ENCODE data around the gene TRAM2. TPM values are rescaled to one million over a fixed set of nuclear protein-coding genes. Genes with fewer than 3 reads are reported as not detected.

Gene TRAM2
- total and polyA plus RNA-seq, 2 donors from 2014 or later, result 4.5 to 20.7 TPM

DNA sequence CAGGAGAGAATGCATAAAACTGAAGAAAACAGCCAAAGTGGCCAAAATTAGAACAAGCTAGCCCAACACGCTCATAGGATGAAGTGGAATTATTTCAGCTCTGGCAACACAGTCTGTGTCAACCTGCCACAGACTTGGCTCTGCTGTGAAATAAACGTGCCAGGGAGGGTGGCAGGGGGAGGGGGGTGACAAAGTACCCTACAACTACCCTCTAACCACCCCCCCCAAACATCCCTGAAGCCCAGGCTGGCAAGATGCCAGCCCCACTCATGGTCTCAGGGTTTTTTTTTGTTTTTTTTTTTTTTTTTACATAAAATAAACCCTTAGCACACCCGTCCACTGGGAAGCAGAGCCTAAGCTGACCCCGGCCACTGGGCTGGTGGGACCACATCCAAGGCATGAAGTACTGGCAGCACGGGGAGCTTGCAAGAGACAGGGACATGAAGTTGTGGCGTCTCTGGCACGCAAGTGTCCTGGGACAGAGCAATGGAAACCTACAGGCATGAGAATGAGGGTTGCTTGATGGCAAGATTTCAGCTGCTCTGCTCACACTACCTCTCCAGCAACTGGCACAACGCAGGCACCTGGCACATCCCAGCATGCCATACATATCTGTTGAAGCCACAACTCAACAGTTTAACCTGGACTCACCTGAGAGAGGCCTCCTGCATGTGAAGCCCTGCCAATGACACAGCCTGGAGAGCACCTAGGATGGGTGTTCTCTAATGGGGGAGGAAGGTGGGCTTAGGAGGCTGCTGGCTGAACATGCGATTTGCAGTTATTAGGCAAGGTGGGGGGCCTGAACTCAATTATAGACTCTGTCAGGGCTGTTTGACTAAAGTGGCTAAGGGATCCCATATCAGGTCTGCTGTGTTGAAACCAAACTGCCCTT is 76.4 kb downstream of the TRAM2 start:
- H3K9ac ChIP-seq (ENCODE audit: low read length in 3 of 3), result no peak overlapping the region
- H3K9me3 ChIP-seq (ENCODE audit: control insufficient read depth in 2 of 3, insufficient read depth in 1 of 3, low read length in 3 of 3), result no peaks in the 10 kb centered on the region
- H3K27ac ChIP-seq (ENCODE audit: low read depth in 2 of 2, low read length in 2 of 2), result no peak overlapping the region
- no peaks in the 10 kb centered on the region for H3K27me3 ChIP-seq (ENCODE audit: control insufficient read depth, insufficient read depth, low read length)
- no peak overlapping the region for H3K4me3 ChIP-seq (ENCODE audit: low read length in 3 of 3)
- intact Hi-C loops (cut with DNase I), result no loop called here
- H3K36me3 ChIP-seq (ENCODE audit: control insufficient read depth in 2 of 3, insufficient read depth in 3 of 3, low read length in 3 of 3), result no peaks in the 10 kb centered on the region
- DNase-seq (peak in 1 of 5 donors; percentile 69), FAIRE-seq (no peak)
- H3K4me1 ChIP-seq (ENCODE audit: control insufficient read depth in 2 of 3, insufficient read depth in 2 of 3, low read depth in 1 of 3, low read length in 3 of 3), result peaks cover 0 to 14% (median 8%) of the 10 kb centered on the region in 3 donors
- TF ChIP-seq, protein P1, sequence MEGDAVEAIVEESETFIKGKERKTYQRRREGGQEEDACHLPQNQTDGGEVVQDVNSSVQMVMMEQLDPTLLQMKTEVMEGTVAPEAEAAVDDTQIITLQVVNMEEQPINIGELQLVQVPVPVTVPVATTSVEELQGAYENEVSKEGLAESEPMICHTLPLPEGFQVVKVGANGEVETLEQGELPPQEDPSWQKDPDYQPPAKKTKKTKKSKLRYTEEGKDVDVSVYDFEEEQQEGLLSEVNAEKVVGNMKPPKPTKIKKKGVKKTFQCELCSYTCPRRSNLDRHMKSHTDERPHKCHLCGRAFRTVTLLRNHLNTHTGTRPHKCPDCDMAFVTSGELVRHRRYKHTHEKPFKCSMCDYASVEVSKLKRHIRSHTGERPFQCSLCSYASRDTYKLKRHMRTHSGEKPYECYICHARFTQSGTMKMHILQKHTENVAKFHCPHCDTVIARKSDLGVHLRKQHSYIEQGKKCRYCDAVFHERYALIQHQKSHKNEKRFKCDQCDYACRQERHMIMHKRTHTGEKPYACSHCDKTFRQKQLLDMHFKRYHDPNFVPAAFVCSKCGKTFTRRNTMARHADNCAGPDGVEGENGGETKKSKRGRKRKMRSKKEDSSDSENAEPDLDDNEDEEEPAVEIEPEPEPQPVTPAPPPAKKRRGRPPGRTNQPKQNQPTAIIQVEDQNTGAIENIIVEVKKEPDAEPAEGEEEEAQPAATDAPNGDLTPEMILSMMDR (IDR thresholded peaks at IDR 0.05; ENCODE audit: borderline replicate concordance, extremely low read depth, insufficient read depth), result no peak

- Histone ChIP-seq H3K9me3 (ENCODE audit: control insufficient read depth in 2 of 3, insufficient read depth in 1 of 3, low read length in 3 of 3) (no peaks in the 10 kb centered on the region), H3K4me1 (ENCODE audit: control insufficient read depth in 2 of 3, insufficient read depth in 2 of 3, low read depth in 1 of 3, low read length in 3 of 3) (peaks cover 0 to 14% (median 5%) of the 10 kb centered on the region in 3 donors), H3K9ac (ENCODE audit: low read length in 3 of 3) (no peak overlapping the region), H3K27me3 (ENCODE audit: control insufficient read depth, insufficient read depth, low read length) (no peaks in the 10 kb centered on the region), H3K36me3 (ENCODE audit: control insufficient read depth in 2 of 3, insufficient read depth in 3 of 3, low read length in 3 of 3) (no peaks in the 10 kb centered on the region), H3K4me3 (ENCODE audit: low read length in 3 of 3) (no peak overlapping the region), H3K27ac (ENCODE audit: low read depth in 2 of 2, low read length in 2 of 2) (no peak overlapping the region)
- no peak for FAIRE-seq
- intact Hi-C loops (cut with DNase I), result no loop called here
- TF ChIP-seq, protein P1 (IDR thresholded peaks at IDR 0.05; ENCODE audit: borderline replicate concordance, extremely low read depth, insufficient read depth), result no peak
- no peak for DNase-seq
Observed at GRCh38 chr6:52499681-52500236, 77.1 kb downstream of the TRAM2 start.

DNA sequence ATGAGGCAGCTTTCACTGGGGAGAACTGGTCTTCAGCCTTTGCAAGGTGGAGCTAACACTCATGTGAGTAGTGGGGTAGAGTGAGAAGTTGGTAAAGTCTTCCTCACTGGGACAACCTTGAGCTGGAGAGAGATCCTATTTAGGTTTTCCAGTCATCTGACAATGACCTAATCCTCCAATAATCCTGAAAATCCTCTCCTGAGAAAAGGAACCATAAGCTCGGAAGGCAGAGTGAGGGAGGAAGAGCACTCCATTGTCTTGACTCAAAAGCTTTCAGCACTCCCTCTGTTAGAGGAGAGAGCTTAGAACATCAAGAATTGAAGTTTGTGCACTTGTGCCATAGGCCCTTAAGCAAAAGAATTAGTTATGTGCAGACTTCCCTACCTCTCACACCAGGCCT is 77.8 kb downstream of the TRAM2 start:
- intact Hi-C loops (cut with DNase I), result no loop called here
- H3K27me3 ChIP-seq (ENCODE audit: control insufficient read depth, insufficient read depth, low read length), result no peaks in the 10 kb centered on the region
- FAIRE-seq (no peak), DNase-seq (no peak)
- no peak overlapping the region for H3K9ac ChIP-seq (ENCODE audit: low read length in 3 of 3)
- peaks cover 0 to 7% (median 0%) of the 10 kb centered on the region in 3 donors for H3K4me1 ChIP-seq (ENCODE audit: control insufficient read depth in 2 of 3, insufficient read depth in 2 of 3, low read depth in 1 of 3, low read length in 3 of 3)
- H3K27ac ChIP-seq (ENCODE audit: low read depth in 2 of 2, low read length in 2 of 2), result no peak overlapping the region
- H3K9me3 ChIP-seq (ENCODE audit: control insufficient read depth in 2 of 3, insufficient read depth in 1 of 3, low read length in 3 of 3), result no peaks in the 10 kb centered on the region
- TF ChIP-seq, protein P1 (IDR thresholded peaks at IDR 0.05; ENCODE audit: borderline replicate concordance, extremely low read depth, insufficient read depth), result no peak
- no peak overlapping the region for H3K4me3 ChIP-seq (ENCODE audit: low read length in 3 of 3)
- no peaks in the 10 kb centered on the region for H3K36me3 ChIP-seq (ENCODE audit: control insufficient read depth in 2 of 3, insufficient read depth in 3 of 3, low read length in 3 of 3)
